ENCODE results near the gene WBP1L.

DNA sequence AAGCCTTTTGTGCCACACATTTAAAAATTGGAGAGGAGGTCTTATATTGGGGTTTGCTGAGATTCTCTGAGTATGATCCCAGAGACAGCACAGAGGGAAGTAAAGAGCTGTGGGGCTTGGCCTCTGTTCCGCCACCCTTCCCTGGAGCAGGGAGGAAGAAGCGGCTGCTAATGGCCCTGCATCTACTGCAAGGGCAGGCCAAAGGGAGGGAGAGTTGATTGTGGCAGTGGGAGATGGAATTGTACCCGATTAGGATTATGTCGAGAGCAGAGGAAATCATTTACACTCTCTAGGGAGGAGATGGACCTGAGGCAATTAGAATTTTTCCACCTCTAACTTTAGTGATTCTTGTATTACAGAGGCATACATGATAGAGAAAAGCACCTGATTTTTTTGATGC is 64.6 kb downstream of the WBP1L start:
- TF ChIP-seq POLR2AphosphoS5 (IDR thresholded peaks at IDR 0.05; ENCODE audit: insufficient read depth in 1 of 2, low read depth in 1 of 2), result no peak
- TF ChIP-seq CTCF (IDR thresholded peaks at IDR 0.05), result no peak

All from vagina (tissue), 2 donors.